Endothelial cell of umbilical vein (primary cell): Measurements from ENCODE around the gene TMEM62. TPM values are rescaled to one million over a fixed set of nuclear protein-coding genes. Genes with fewer than 3 reads are reported as not detected.

ENCODE experiments used
- BruUV-seq: library from RNA; stranded (reverse); fragments of 400-500 nt; replicated peaks from 2 replicates; lab custom pipeline; 2021; lab: Mats Ljungman, UMichigan
- CTCF ChIA-PET: fragments of 300-600, 350-600 bp; sonication (Branson Sonifier 250); formaldehyde crosslinking; loops from one replicate; lab custom pipeline; 2021; ENCODE audit warnings: antibody characterized with exemption, inconsistent platforms; lab: Charles Lee
- POLR2A ChIA-PET: fragments of 300-600, 350-600 bp; sonication (Branson Sonifier 250); formaldehyde crosslinking; loops from one replicate; lab custom pipeline; 2021; ENCODE audit warnings: antibody characterized with exemption, inconsistent platforms; lab: Charles Lee
- DNase-seq: peaks from one replicate; pipeline ENCODE4 v3.0.0-alpha.2; 2011; ENCODE audit warnings: low read depth, low spot score
- FAIRE-seq: peaks from 2 replicates; lab custom pipeline; 2011; peaks lifted over from hg19 to GRCh38; lab: Jason Lieb, UNC
- H2AFZ ChIP-seq: 2 replicates; pipeline ENCODE4 v1.6.0; 2012; ENCODE audit warnings: low read depth, low read length, control low read depth, inconsistent platforms
- H3K27ac ChIP-seq: 2 replicates; pipeline ENCODE4 v1.5.1; 2011; ENCODE audit warnings: low read depth, mild to moderate bottlenecking, control low read depth, low read length, moderate library complexity; ENCODE audit not compliant: insufficient read depth
- H3K27me3 ChIP-seq, 2 experiments: 2 replicates each; pipeline versions ENCODE4 v1.6.0 to v1.6.1; 2011; ENCODE audit warnings: low read length in 2 of 2, mixed read lengths in 1 of 2; ENCODE audit not compliant: control insufficient read depth in 2 of 2, insufficient read depth in 2 of 2
- H3K36me3 ChIP-seq, 2 experiments: 2 replicates in 1 of 2; 3 replicates in 1 of 2; pipeline ENCODE4 v1.5.1; 2011; ENCODE audit warnings: low read length in 2 of 2, mild to moderate bottlenecking in 1 of 2, moderate library complexity in 1 of 2; ENCODE audit not compliant: control insufficient read depth in 2 of 2, insufficient read depth in 2 of 2; ENCODE audit errors: extremely low read depth in 1 of 2
- H3K4me1 ChIP-seq: 3 replicates; pipeline ENCODE4 v1.5.1; 2011; ENCODE audit warnings: mild to moderate bottlenecking, low read length; ENCODE audit not compliant: control insufficient read depth, insufficient read depth; ENCODE audit errors: extremely low read depth
- H3K4me2 ChIP-seq: 2 replicates; pipeline ENCODE4 v1.6.1; 2011; ENCODE audit warnings: low read length, control low read depth, mixed read lengths; ENCODE audit not compliant: insufficient read depth
- H3K4me3 ChIP-seq, 3 experiments: fragments of 200-600 bp in 1 of 3; sonication (generic), shearing (Covaris generic) in 1 of 3; replicated peaks in 1 of 3; 2 replicates each; pipeline ENCODE4 v1.5.1; 2011 to 2016; ENCODE audit warnings: control low read depth in 3 of 3, low read length in 3 of 3, mild to moderate bottlenecking in 2 of 3, inconsistent platforms in 1 of 3, low read depth in 1 of 3, moderate library complexity in 1 of 3; ENCODE audit not compliant: insufficient read depth in 1 of 3
- H3K79me2 ChIP-seq: 2 replicates; pipeline ENCODE4 v1.6.0; 2012; ENCODE audit warnings: low read length, inconsistent platforms; ENCODE audit not compliant: control insufficient read depth, insufficient read depth
- H3K9ac ChIP-seq: replicated peaks from 2 replicates; pipeline ENCODE3; 2011; ENCODE audit warnings: low read length, control low read depth; ENCODE audit not compliant: insufficient read depth; ENCODE audit errors: extremely low read depth
- H3K9me1 ChIP-seq: replicated peaks from 3 replicates; pipeline ENCODE4 v1.6.0; 2011; ENCODE audit warnings: mild to moderate bottlenecking, low read length; ENCODE audit not compliant: control insufficient read depth, insufficient read depth; ENCODE audit errors: extremely low read depth
- H3K9me3 ChIP-seq: replicated peaks from 2 replicates; pipeline ENCODE4 v1.5.1; 2012; ENCODE audit warnings: low read length, inconsistent platforms; ENCODE audit not compliant: control insufficient read depth, insufficient read depth
- H4K20me1 ChIP-seq: replicated peaks from 2 replicates; pipeline ENCODE3; 2011; ENCODE audit warnings: mild to moderate bottlenecking, low read length; ENCODE audit not compliant: control insufficient read depth, insufficient read depth; ENCODE audit errors: extremely low read depth
- CTCF ChIP-seq, 2 donors: IDR thresholded peaks; 1 replicate in 1 of 2; 2 replicates in 1 of 2; pipeline ENCODE4 v1.5.1; 2011; ENCODE audit warnings: low read length in 2 of 2, mild to moderate bottlenecking in 2 of 2, moderate library complexity in 2 of 2, control low read depth in 1 of 2, inconsistent platforms in 1 of 2, low read depth in 1 of 2; ENCODE audit not compliant: insufficient read depth in 1 of 2; ENCODE audit errors: extremely low read depth in 1 of 2
- EZH2 ChIP-seq: IDR thresholded peaks from 2 replicates; pipeline ENCODE4 v1.6.1; 2012; ENCODE audit warnings: borderline replicate concordance, low read depth, mild to moderate bottlenecking, moderate library complexity, low read length, inconsistent platforms; ENCODE audit not compliant: severe bottlenecking
- FOS ChIP-seq: IDR thresholded peaks from 2 replicates; pipeline ENCODE4 v1.6.1; 2011; ENCODE audit warnings: mild to moderate bottlenecking, low read length, moderate library complexity, borderline replicate concordance; ENCODE audit not compliant: insufficient read depth
- GATA2 ChIP-seq: IDR thresholded peaks from 2 replicates; pipeline ENCODE4 v1.7.0; 2011; ENCODE audit warnings: low read depth, mild to moderate bottlenecking, moderate library complexity, mixed read lengths, low read length; ENCODE audit not compliant: insufficient read length, insufficient read depth
- JUN ChIP-seq: IDR thresholded peaks from 2 replicates; pipeline ENCODE4 v1.6.1; 2011; ENCODE audit warnings: borderline replicate concordance, low read depth; ENCODE audit not compliant: insufficient read length, insufficient read depth
- MAX ChIP-seq: IDR thresholded peaks from 2 replicates; pipeline ENCODE4 v1.6.1; 2011; ENCODE audit not compliant: insufficient read depth, insufficient read length
- MYC ChIP-seq: IDR thresholded peaks from one replicate; pipeline ENCODE4 v1.6.1; 2011; ENCODE audit warnings: mild to moderate bottlenecking, low read depth, low read length
- POLR2A ChIP-seq: IDR thresholded peaks from 2 replicates; pipeline ENCODE4 v1.6.1; 2012; ENCODE audit warnings: low read depth, mild to moderate bottlenecking, control low read depth, low read length
- dilution Hi-C: fragments of 300-500 bp; cut with MboI; formaldehyde crosslinking; loops from one replicate; pipeline ENCODE4 v1.15.0; 2019; ENCODE audit warnings: low sequenced_read_pairs; ENCODE audit not compliant: extremely low pct_ligation_motif_present
- intact Hi-C: fragments of 100-400 bp; cut with micrococcal nuclease; formaldehyde crosslinking; loops from one replicate; pipeline ENCODE4 v1.10.0; 2022
- polyA plus RNA-seq, 4 experiments: library from polyadenylated mRNA; depleted of rRNA in 3 of 4; stranded (reverse) in 3 of 4; unstranded in 1 of 4; fragments of >200 nt; gene quantifications; 2 replicates each; pipeline versions ENCODE4 v1.2.1 to v1.2.3, GENCODE V29; 2011 to 2012; ENCODE audit warnings: missing spikeins in 1 of 4
- total RNA-seq: library from RNA; stranded (reverse); gene quantifications from 2 replicates; pipeline ENCODE4 v1.2.3, GENCODE V29; 2021

Gene TMEM62
- total and polyA plus RNA-seq, 2 donors (not counting 3 experiments of a cell fraction or from before 2014, with no cell fraction given) = 10.4 to 22.2 TPM

GRCh38 chr15:43186003-43186353 is 52.6 kb downstream of the TMEM62 start:
- H3K9ac ChIP-seq = peak overlapping the region; percentile 11
- dilution Hi-C loops (no loop called here), intact Hi-C loops (loop anchor here (5.0 kb wide), 1 partner anchor 79 kb away; the partner anchor contains the start of gene UBR1)
- no peak for FAIRE-seq
- peak overlapping the region; percentile 40 for H2AFZ ChIP-seq
- no peaks in the 10 kb centered on the region for H3K9me1 ChIP-seq
- peaks cover 23% of the 10 kb centered on the region for H3K4me1 ChIP-seq
- no peak for TF ChIP-seq JUN
- no peak for TF ChIP-seq POLR2A
- no peak for TF ChIP-seq GATA2
- no peak for TF ChIP-seq CTCF (IDR thresholded peaks at IDR 0.05; ENCODE audit: extremely low read depth in 1 of 2, insufficient read depth in 1 of 2, low read depth in 1 of 2, low read length in 2 of 2)
- no peaks in the 10 kb centered on the region for H3K27me3 ChIP-seq
- no peaks in the 10 kb centered on the region for H4K20me1 ChIP-seq
- H3K27ac ChIP-seq = peak overlapping the region; percentile 0
- POLR2A ChIA-PET = no interaction called here
- peak overlapping the region; percentile 32 to 76 (median 57) for H3K4me3 ChIP-seq
- CTCF ChIA-PET = interaction anchor here (0.7 to 2.8 kb wide), 3 partner anchors 18 to 100 kb away, joined by 3 to 38 read pairs (median 26); no protein-coding TSS in a partner anchor
- no peak for DNase-seq
- no peaks in the 10 kb centered on the region for H3K9me3 ChIP-seq
- H3K79me2 ChIP-seq = peaks cover 3% of the 10 kb centered on the region
- no TSS peak for BruUV-seq
- H3K4me2 ChIP-seq = peak overlapping the region; percentile 87
- no peaks in the 10 kb centered on the region for H3K36me3 ChIP-seq

GRCh38 chr15:43187544-43188155 is 54.3 kb downstream of the TMEM62 start:
- Histone ChIP-seq H3K27ac (no peak overlapping the region), H3K9me3 (no peaks in the 10 kb centered on the region), H3K9ac (no peak overlapping the region), H3K4me1 (peaks cover 23% of the 10 kb centered on the region), H3K36me3 (peaks cover 4 to 5% of the 10 kb centered on the region in 2 experiments), H3K9me1 (no peaks in the 10 kb centered on the region), H3K4me3 (no peak overlapping the region), H2AFZ (no peak overlapping the region), H3K27me3 (no peaks in the 10 kb centered on the region), H3K79me2 (peaks cover 3% of the 10 kb centered on the region), H4K20me1 (no peaks in the 10 kb centered on the region), H3K4me2 (no peak overlapping the region)
- BruUV-seq = no TSS peak
- dilution Hi-C loops = no loop called here
- POLR2A ChIA-PET = no interaction called here
- FAIRE-seq (peak; percentile 57), DNase-seq (peak; percentile 58)
- intact Hi-C loops = loop anchor here (1.0 to 5.0 kb wide), 3 partner anchors 17 to 98 kb away; partner anchors contain the start of gene UBR1
- TF ChIP-seq FOS (no peak), GATA2 (no peak), EZH2 (no peak), POLR2A (no peak), CTCF (IDR thresholded peaks at IDR 0.05; ENCODE audit: extremely low read depth in 1 of 2, insufficient read depth in 1 of 2, low read depth in 1 of 2, low read length in 2 of 2) (peak; percentile 40 to 47), MAX (no peak), MYC (no peak)
- CTCF ChIA-PET = interaction anchor here (0.6 to 2.8 kb wide), 5 partner anchors 16 to 98 kb away, joined by 3 to 38 read pairs (median 26); no protein-coding TSS in a partner anchor
